ES-I3 (cell line): ENCODE measurements around the gene MBD5.
"Not testable (repeated sequence)": the region's sequence is repeated elsewhere in the genome, so short reads cannot be mapped to it uniquely, and the experiment has no call there.

ENCODE experiments used
- H3K36me3 ChIP-seq: 2 replicates; pipeline ENCODE4 v1.6.1; 2013; ENCODE audit warnings: mild to moderate bottlenecking, low read length, control low read depth, moderate library complexity; ENCODE audit not compliant: insufficient read depth
- H3K4me1 ChIP-seq: 2 replicates; pipeline ENCODE4 v1.6.1; 2013; ENCODE audit warnings: mild to moderate bottlenecking, control low read depth, low read length; ENCODE audit not compliant: insufficient read depth
- H3K9ac ChIP-seq: 2 replicates; pipeline ENCODE4 v1.6.1; 2013; ENCODE audit warnings: low read depth, mild to moderate bottlenecking, low read length, moderate library complexity
- H3K9me3 ChIP-seq: 2 replicates; pipeline ENCODE4 v1.6.1; 2013; ENCODE audit warnings: mild to moderate bottlenecking, low read length, moderate library complexity; ENCODE audit not compliant: control insufficient read depth, insufficient read depth

Gene MBD5

GRCh38 chr2:148007219-148007900 lies 13.5 kb upstream of the MBD5 start:
- H3K4me1 ChIP-seq, result no peaks in the 10 kb centered on the region
- no peaks in the 10 kb centered on the region for H3K36me3 ChIP-seq
- no peak overlapping the region for H3K9ac ChIP-seq
- no peaks in the 10 kb centered on the region; the same call in 1 of the 2 replicates for H3K9me3 ChIP-seq

- not testable (repeated sequence) for H3K9ac ChIP-seq, H3K36me3 ChIP-seq, H3K4me1 ChIP-seq, H3K9me3 ChIP-seq
Observed at GRCh38 chr2:148008411-148008810, 12.5 kb upstream of the MBD5 start.

- Histone ChIP-seq H3K36me3 (no peaks in the 10 kb centered on the region), H3K4me1 (no peaks in the 10 kb centered on the region), H3K9ac (no peak overlapping the region), H3K9me3 (no peaks in the 10 kb centered on the region)
Observed at GRCh38 chr2:148013876-148014275, 7.0 kb upstream of the MBD5 start.

GRCh38 chr2:148014616-148015015 lies 6.3 kb upstream of the MBD5 start:
- Histone ChIP-seq H3K4me1 (no peaks in the 10 kb centered on the region), H3K9me3 (no peaks in the 10 kb centered on the region), H3K9ac (no peak overlapping the region), H3K36me3 (no peaks in the 10 kb centered on the region)

- no peaks in the 10 kb centered on the region for H3K36me3 ChIP-seq
- no peaks in the 10 kb centered on the region for H3K4me1 ChIP-seq
- no peaks in the 10 kb centered on the region for H3K9me3 ChIP-seq
- H3K9ac ChIP-seq, result peak within 1 kb of the TSS; percentile 77
Observed at GRCh38 chr2:148020111-148021058, 506 bp upstream of the MBD5 start, which contains the start of gene ORC4. TSS of gene ORC4 (minus strand) at chr2:148020737. CDS start at chr2:147975958, 44,779 bp downstream.

- no peaks in the 10 kb centered on the region for H3K9me3 ChIP-seq
- H3K9ac ChIP-seq, result peak overlapping the region; percentile 65
- H3K36me3 ChIP-seq, result no peaks in the 10 kb centered on the region
- H3K4me1 ChIP-seq, result no peaks in the 10 kb centered on the region
Observed at GRCh38 chr2:148021886-148022285, 995 bp downstream of the MBD5 start.

- H3K4me1 ChIP-seq, result no peaks in the 10 kb centered on the region
- H3K36me3 ChIP-seq, result no peaks in the 10 kb centered on the region
- peak overlapping the region; percentile 65; the same call in 1 of the 2 replicates for H3K9ac ChIP-seq
- no peaks in the 10 kb centered on the region for H3K9me3 ChIP-seq
Observed at GRCh38 chr2:148022351-148022750, 1.5 kb downstream of the MBD5 start.

- no peaks in the 10 kb centered on the region for H3K36me3 ChIP-seq
- no peak overlapping the region for H3K9ac ChIP-seq
- no peaks in the 10 kb centered on the region for H3K9me3 ChIP-seq
- H3K4me1 ChIP-seq, result no peaks in the 10 kb centered on the region
Observed at GRCh38 chr2:148022882-148023281, 2.0 kb downstream of the MBD5 start.

GRCh38 chr2:148023861-148024260 lies 3.0 kb downstream of the MBD5 start:
- H3K4me1 ChIP-seq, result no peaks in the 10 kb centered on the region
- H3K36me3 ChIP-seq, result no peaks in the 10 kb centered on the region
- H3K9ac ChIP-seq, result no peak overlapping the region
- H3K9me3 ChIP-seq, result no peaks in the 10 kb centered on the region

- H3K36me3 ChIP-seq, result no peaks in the 10 kb centered on the region
- no peaks in the 10 kb centered on the region for H3K4me1 ChIP-seq
- no peaks in the 10 kb centered on the region for H3K9me3 ChIP-seq
- H3K9ac ChIP-seq, result no peak overlapping the region
Observed at GRCh38 chr2:148026573-148026972, 5.7 kb downstream of the MBD5 start.

GRCh38 chr2:148027822-148028221 lies 6.9 kb downstream of the MBD5 start:
- H3K4me1 ChIP-seq, result no peaks in the 10 kb centered on the region
- no peaks in the 10 kb centered on the region for H3K36me3 ChIP-seq
- H3K9me3 ChIP-seq, result no peaks in the 10 kb centered on the region
- no peak overlapping the region for H3K9ac ChIP-seq

- Histone ChIP-seq H3K4me1 (no peaks in the 10 kb centered on the region), H3K36me3 (no peaks in the 10 kb centered on the region), H3K9ac (no peak overlapping the region), H3K9me3 (no peaks in the 10 kb centered on the region)
Observed at GRCh38 chr2:148028781-148029180, 7.9 kb downstream of the MBD5 start.

- H3K9me3 ChIP-seq, result no peaks in the 10 kb centered on the region
- no peak overlapping the region for H3K9ac ChIP-seq
- H3K36me3 ChIP-seq, result no peaks in the 10 kb centered on the region
- no peaks in the 10 kb centered on the region for H3K4me1 ChIP-seq
Observed at GRCh38 chr2:148031152-148031551, 10.3 kb downstream of the MBD5 start.

- Histone ChIP-seq H3K9me3 (no peaks in the 10 kb centered on the region), H3K9ac (no peak overlapping the region), H3K4me1 (no peaks in the 10 kb centered on the region), H3K36me3 (no peaks in the 10 kb centered on the region)
Observed at GRCh38 chr2:148032215-148032614, 11.3 kb downstream of the MBD5 start.

GRCh38 chr2:148039783-148040182 lies 18.9 kb downstream of the MBD5 start:
- Histone ChIP-seq H3K36me3 (no peaks in the 10 kb centered on the region), H3K4me1 (peaks cover 8% of the 10 kb centered on the region; the same call in 1 of the 2 replicates), H3K9ac (no peak overlapping the region), H3K9me3 (no peaks in the 10 kb centered on the region)
